RPMI8226 (cell line): Measurements from ENCODE around the gene HYLS1.
"Not testable (repeated sequence)": the region's sequence is repeated elsewhere in the genome, so short reads cannot be mapped to it uniquely, and the experiment has no call there.

Experiments
- DNase-seq: peaks from one replicate; pipeline ENCODE4 v3.0.0-alpha.2; 2015

HYLS1 gene

DNA sequence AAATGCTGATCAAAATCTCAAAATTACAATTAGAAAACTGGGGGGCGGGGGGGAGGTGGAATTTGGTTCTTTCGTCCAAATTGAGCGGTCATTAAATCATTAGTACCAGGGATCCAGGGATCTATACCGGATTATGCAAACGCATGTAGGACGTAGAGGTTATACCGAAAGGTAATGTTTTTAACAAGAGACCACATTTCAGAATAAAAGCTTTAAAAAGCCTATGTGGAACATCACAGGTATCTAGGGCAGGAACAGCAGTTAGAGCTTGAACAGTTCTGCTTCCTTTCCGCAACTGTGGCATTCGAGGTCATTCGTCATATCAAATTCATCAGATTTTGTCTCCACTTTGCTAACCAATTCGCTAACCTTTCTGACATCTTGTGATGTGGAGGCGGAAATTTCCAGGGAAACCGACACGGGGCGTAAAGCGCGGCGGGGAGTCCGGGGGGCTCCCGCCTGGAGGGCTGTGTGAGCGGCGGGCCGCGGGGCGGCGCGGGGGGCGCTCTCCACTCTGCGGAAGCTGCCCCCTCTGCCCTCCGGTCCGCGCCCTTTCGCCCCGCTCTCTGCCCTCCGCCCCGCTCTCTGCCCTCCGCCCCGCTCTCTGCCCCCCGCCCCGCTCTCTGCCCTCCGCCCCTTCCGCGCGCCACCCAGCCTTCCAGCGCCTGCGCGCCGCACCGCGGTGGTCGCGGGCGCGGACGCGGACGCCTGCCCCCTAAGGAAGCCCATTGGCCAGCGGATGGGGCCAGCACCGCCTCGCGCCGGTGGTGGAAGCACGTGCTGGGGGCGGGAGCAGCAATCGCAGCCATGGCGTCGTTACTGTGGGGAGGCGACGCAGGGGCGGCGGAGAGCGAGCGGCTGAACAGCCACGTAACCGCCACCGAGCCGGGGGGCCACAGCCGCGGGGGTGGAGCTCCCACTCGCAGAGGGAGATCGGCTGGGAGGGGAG lies 16.5 kb downstream of the HYLS1 start, which contains the start of gene DDX25:
DDX25 (plus strand) TSS at position 798 of the 949 bp plus-strand sequence; CDS start at position 808, 10 bp downstream.
- no peak for DNase-seq

DNA sequence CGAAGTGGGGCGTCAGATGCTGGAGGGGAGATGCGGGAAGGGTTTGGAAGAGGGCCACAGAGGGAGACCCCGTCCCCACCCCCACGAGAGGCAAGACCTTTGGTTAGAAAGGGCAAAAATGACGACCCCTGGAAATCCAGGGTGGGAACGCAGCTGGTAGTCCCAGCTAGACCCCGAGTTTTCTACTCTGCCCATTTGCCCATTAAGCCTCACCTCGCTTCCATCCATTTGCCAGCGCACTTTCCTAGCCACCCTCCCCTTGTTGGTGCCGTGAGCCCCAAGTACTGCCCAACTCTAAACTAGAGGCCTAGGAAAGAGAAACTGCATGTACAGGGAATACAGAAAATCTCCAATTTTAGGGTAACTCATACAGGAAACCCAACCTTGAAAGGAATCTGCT lies 17.2 kb downstream of the HYLS1 start:
- DNase-seq, result no peak

DNA sequence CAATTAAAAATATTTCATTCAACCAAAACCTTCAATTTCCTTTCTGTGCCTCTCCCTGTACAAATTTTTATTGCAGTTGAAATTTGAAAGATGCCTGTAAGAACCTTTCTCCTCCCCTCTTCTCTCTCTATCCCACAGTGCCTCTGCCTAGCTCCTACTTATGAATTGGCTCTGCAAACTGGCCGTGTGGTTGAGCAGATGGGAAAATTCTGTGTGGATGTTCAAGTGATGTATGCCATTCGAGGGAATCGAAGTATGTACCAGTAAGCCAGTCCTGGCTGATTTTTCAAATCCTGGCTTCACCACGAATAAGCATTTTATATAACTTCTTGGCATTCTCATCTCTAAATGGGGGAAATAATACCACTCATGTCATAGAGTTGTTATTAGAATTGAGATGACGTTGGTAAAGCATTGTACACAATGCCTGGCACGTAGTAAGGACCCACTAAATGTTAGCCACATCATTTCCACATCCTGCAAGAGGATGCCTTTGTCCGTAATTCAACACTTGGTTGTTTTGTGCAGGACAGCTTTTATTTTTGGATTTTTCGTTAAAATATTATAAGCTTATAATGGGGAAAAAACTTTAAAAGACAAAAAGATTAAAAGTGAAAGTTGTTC lies 22.9 kb downstream of the HYLS1 start:
- no peak for DNase-seq

DNA sequence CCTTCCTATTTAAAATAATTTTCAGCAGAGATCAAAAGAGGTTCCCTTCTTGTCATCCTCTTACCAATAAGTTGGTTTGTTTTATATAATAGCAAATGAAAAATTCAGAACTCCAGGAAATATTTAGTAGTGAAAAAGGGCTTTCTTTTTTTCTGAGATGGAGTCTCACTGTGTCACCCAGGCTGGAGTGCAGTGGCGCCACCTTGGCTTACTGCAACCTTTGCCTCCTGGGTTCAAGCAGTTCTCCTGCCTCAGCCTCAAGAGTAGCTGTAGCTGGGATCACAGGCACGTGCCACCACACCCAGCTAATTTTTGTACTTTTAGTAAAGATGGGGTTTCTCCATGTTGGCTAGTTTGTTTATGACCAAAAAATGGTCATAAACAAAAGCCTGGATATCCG lies 27.1 kb downstream of the HYLS1 start:
- DNase-seq, result not testable (repeated sequence)

DNA sequence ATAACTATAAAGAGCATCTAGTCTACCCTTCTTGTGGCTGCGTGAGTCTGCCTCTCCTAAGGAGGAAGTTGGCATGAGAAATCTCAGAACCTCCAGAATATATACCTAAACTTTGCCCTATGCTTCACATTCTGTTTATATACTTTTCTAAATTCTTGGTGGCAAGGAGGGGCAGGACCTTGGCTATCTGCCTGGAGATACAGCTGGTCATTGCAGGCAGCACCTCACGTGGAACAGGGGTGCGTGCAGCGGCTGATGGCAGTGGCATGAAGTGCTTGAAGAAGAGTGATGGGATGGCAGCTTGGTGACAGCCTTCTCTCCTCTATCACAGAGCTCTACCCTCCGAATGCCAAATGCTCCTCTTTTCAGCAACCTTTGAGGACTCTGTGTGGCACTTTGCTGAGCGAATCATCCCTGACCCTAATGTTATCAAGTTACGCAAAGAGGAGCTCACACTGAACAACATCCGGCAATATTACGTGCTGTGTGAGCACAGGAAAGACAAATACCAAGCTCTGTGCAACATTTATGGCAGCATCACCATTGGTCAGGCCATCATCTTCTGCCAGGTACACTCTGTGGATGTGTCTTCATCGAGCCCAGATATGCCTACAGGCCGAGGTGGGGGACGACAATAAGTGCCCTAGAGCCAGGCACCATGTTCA lies 29.3 kb downstream of the HYLS1 start:
- peak; percentile 8 for DNase-seq

DNA sequence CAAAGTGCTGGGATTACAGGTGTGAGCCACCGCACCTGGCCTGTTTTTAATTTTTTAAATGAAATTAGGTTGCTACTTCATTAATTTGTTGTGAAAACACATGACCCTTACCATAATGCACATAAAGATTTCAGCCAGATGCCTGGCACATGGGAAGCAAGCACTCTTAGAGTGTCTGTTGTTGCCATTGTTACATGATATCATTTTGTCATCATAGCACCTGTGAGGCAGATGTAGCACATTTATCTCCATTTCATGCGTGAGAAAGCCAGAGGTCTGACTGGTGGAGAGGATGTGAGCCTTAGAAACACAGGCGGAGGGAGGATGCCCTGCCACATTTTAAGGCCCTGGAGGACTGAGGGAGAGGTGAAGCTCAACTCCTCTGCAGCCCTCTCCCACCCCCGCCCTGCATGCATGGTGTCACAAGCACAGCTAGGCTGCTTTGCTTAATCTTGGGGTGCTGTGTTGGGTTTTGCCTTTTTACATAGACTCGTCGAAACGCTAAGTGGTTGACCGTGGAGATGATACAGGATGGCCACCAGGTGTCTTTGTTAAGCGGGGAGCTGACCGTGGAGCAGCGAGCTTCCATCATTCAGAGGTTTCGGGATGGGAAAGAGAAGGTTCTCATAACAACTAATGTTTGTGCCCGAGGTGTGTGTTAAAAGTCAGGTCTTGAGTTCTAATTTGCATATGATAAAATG lies 30.8 kb downstream of the HYLS1 start:
- DNase-seq, result no peak

DNA sequence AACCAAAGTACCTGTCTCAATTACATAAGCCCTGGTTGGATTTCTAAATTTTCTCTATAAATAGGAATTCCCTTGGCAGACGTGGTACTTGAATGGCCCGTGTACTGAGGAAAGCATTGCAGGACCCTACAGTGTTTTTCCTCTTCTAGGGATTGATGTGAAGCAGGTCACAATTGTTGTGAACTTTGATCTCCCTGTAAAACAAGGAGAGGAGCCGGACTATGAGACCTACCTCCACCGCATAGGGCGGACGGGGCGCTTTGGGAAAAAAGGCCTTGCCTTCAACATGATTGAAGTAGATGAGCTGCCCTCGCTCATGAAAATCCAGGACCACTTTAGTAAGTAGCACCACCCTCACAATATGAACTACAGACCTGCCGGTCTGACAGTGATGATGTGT lies 33.6 kb downstream of the HYLS1 start:
- no peak for DNase-seq

DNA sequence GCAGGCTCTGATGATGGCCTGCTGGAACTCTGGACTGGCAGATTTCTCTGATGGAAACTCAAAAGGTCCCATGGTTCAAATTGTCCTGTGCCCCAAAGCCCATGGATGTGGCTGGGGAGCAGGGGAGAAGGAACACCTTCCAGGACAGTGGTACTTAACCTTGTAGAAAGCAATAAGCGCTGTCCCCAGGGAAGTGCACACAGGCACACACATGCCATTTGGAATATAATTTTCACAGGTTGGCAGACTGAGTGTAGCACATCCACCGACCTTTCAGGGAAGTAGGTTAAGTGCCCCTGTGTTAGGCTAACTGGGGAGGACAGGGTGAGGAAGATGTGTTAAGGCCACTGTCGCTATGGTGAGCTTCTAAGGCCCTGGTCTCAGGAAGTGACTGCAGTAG lies 34.7 kb downstream of the HYLS1 start:
- DNase-seq, result no peak

DNA sequence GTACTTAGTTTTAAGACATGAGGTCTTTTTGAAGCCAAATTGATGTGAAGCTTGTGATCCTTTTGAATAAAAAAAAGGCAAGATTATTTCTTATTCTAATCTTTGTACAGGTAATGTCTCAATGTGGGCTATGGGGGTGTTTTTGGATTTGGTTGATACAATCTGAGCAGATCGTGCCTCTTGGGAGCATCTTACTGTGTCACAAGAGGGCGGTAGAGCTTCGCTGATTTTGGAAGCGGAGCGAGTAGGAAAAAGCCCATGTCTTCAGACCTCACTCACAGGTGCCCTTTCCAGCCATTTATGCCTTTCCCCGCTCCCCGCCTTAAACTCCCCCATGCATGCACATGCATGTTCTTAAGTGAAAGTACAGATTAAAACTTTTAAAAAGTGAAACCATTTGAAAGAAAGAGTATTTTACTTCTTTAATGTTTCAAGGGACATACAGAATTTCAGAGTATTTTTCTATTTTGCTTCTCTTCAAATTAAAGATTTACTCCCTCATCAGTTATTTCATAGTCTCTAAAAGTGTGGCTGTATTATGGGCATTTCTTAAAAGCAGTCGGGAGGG lies 35.6 kb downstream of the HYLS1 start:
- peak; percentile 70 for DNase-seq

DNA sequence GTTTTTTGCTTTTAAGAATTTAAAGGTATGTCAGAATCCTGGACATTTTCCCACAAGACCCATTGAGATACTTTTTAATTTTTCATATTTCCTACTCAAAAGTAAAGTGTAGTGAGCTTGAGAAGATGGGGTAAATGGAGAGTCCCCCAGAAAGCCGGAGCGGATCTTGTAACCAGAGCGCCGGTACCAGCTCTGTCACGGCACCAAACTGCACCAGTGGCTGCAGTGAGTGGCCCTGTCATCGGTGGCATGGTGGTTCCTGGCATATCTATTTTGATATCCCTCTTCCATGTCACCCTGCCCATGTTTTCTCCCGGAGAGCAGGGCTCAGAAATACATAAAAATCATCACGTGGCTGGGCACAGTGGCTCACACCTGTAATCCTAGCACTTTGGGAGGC lies 36.2 kb downstream of the HYLS1 start:
- DNase-seq, result no peak

DNA sequence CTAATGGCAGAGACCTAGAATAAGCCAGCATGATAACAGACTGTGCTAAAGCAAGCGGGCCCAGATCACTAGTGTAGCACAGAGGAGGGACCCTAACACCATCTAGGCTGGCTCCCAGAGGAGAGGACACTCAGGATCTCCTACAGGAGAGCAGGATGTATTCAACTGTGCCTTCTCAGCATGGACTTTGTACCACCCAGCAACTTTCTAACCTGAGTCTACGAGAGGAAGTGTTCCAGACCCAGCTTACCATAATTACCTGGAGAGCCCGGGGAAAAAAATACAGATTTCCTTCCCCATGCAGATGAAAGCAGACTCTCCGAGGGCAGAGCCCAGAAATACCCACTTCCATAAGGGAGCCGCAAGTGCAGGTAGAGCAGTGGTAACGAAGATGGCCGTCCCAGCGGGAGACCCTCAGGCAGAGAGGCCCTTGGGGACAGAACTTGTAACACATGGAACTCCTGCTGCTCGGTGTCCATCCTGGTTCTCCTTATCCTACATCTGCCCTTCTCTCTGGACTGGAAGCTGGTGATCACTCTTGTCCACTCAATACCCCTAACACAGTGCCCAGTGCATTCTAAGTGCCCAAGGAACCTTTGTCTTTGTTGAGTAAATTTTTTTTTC lies 37.0 kb downstream of the HYLS1 start:
- no peak for DNase-seq

DNA sequence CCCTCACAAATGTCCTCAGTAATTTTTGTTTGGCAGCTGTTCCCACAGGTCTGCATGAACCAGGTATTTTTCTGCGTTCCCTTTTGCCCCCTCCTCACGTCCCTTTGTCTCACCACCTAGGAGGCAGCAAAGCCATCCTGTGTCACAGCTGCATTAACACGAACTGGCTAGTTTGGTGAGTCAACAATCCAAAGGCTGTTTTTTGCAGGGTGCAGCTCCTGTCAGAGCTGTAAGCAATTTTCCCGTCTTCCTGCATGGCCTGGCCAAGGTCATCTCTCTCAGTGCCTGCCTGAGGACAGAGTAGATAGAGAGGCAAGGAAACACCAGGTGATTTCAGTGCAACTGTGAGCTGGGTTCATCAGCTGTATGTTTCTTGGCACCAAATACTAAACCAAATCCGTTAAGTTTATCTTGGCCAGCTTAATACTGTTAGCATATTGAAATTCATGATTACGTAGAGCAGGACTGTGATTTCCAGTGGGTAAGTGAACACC lies 37.8 kb downstream of the HYLS1 start:
- no peak for DNase-seq

DNA sequence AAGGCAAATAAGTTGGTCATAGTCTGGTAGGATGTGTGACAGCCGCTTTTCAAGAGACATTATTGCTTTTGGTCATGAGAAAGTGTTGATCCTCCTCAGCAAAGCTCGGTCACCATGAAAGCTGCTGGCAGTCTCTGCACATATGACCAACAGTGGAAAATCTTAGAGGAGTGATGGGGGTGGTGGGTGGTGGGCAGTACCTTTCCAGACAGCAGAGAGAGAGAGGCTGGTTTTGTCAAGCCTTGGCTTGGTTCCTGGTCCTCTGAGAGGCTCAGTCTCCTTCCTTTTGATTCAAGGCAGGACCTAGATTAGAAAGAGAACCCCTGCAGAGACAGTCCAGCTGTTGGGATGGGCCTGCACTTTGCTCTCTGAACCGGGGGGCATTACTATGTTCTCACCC lies 38.3 kb downstream of the HYLS1 start:
- DNase-seq, result no peak

DNA sequence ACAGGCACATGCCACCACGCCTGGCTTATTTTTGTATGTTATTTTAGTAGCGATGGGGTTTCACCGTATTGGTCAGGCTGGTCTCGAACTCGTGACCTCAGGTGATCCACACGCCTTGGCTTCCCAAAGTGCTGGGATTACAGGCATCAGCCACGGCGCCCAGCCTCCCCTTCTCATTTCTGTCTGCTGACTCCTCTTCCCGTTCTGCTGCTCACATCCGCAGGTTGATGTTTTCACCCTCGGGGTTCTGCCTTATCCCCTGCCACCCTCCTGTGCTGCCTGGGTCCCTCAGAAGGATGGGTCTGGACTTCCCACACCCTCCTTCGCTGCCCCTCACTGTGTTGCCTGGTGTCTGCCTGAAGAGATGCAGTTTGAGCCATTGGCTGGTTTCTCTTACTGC lies 39.2 kb downstream of the HYLS1 start:
- DNase-seq, result no peak

DNA sequence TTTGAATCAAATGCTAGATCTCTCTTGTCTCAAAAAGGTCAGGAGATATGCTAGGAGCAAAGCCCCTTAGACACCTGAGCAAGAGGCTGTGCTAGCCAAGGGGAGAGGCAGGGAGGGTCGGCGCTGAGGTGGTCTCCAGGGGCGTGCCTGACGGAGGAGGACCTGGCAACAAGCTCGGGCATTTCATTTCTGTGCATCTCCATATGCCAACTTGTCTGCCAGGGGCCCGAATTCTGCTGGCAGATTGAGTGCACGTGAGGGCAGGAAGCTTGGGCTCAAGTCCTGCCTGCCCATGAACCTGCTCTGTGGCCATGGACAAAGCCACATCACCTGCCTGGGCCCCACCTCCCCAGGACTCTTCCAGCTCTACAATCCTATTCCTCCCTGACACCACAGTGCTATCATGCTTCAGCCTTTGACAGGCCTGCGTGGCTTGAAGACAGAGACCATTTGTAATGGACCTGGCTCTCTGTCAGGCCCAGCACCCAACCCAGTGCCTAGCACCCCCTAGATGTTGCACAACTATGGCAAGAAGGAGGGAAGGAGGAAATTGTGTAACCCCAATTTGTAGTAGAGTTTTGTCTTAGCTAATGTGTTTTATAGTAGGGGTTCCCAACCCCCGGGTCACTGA lies 42.1 kb downstream of the HYLS1 start:
- DNase-seq, result no peak

DNA sequence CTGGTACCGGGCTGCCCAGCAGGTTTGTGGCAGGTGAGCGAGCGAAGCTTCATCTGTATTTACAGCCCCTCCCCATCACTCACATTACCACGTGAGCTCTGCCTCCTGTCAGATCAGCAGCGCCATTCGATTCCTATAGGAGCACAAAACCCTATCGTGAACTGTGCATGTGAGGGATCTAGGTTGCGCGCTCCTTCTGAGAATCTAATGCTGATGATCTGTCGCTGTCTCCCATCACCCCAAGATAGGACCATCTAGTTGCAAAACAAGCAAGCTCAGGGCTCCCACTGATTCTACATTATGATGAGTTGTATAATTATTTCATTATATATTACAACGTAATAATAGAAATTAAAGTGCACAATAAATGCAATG lies 42.6 kb downstream of the HYLS1 start:
- no peak for DNase-seq

DNA sequence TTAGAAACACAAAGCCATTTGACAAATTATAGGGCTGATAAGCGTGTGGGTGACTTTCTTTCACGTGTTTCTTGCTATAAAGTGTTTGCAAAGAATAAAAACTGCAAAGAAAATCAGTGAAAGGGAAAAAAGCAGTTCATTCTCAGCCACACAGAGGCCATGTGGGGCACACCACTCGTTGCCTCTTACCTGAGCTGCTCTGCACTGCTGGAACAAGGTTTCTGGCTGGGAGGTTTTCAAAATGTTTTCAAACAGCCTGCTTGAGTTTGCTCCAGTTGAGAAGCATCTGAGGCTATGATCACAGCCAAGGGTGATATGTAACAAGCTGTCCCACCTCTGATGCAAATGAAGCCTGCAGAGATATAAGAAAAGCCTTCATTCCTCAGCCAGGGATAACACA lies 43.6 kb downstream of the HYLS1 start:
- no peak for DNase-seq

DNA sequence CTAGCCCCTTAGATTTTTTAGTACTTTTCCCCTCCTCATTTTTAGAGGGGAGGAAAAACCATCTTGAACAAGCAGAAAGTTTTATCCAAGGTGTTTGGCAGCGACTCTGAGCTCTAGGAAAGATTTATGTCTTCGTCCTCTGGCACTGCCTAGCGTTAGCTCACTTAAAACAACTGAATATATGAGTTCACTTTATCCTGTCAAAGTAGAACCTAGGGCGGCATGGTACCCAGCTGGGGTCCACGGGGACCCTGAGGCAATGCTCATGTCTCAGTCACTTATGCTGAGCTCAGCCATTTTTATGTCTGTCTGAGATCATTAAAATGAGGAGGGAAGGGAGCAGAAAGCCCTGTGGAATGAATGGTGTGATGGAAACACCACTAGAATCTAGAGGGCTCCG lies 44.2 kb downstream of the HYLS1 start:
- DNase-seq, result no peak

DNA sequence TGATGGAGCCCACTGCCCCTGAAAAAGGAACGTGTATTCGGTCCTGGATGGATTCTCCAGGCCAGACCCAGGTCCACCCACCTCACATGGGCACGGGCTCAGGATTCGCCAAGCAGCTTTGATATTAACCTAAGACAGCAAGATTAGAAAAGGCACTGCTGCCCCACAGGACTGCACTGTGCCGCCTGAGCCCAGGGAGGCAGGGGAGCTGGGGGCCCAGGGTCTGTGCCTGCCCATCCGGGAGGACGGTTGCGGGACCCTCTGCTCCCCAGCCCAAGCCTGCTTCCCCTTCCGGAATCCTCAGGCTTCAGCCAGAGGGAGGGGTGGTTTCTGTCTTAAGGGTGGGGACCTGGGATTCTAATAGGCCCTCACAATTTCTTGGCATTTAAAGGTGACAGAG lies 44.8 kb downstream of the HYLS1 start:
- DNase-seq, result no peak

DNA sequence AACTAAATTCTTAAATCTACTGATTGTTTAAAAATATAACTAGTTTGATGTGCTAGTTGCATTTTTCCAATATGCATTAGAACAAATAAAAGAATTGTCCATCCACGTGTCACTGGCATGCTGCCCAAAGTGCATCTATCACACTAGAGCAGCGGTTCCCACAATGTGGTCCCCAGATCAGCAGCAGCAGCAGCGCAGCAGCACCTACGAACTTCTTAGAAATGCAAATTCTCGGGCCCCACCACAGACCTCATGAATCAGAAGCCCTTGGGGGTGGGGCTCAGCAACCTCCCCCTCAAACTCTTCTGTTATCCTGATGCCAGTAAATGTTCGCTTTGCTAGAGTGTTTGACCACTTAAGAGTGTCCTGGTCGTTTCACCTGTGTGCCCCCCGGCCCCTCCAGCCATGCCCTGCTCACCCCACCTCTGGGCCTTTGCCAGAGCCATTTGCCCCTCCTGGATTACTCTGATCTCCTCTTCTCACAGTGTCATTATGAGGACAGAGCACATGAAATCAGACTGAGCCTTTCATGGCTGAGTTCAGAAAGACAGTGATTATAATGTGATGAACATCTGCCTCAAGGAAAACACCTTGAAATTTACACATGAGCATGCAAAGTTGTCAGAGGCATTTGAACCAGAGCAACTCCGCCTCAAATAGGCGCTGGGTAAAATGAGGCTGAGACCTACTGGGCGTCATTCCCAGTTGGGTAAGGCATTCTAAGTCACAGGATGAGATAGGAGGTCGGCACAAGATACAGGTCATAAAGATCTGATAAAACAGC lies 45.8 kb downstream of the HYLS1 start:
- DNase-seq, result no peak

DNA sequence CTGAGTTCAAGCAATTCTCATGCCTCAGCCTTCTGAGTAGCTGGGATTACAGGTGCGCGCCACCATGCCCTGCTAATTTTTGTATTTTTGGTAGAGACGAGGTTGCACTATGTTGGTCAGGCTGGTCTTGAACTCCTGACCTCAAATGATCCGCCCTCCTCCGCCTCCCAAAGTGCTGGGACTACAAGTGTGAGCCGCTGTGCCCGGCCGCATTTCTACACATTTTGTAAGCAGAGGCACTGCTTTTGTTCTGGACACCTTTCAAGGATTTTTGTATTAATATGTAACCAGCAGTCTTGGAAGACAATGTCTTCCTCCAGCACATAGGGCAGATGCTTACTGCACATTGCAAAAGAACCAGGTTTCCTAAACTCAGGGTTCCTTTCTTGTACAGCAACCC lies 47.0 kb downstream of the HYLS1 start:
- DNase-seq, result no peak
